Activated CD8-positive, alpha-beta T cell treated with anti-CD3 and anti-CD28 coated beads for 36 hours (primary cell): Measurements from ENCODE around the gene SPSB4. TPM values are rescaled to one million over a fixed set of nuclear protein-coding genes. Genes with fewer than 3 reads are reported as not detected.

ENCODE experiments used
- ATAC-seq: fragments of 200-7000 bp; cut with Tn5 transposase; one replicate; pipeline ENCODE4 v1.10.0; 2021; ENCODE audit warnings: mild to moderate bottlenecking, moderate library complexity
- CTCF ChIA-PET: fragments of 350-600 bp; sonication (Branson Sonifier 250); formaldehyde crosslinking; loops from one replicate; lab custom pipeline; 2021; ENCODE audit warnings: antibody characterized with exemption; lab: Charles Lee
- POLR2A ChIA-PET: fragments of 350-600 bp; sonication (Branson Sonifier 250); formaldehyde crosslinking; loops from one replicate; lab custom pipeline; 2021; ENCODE audit warnings: antibody characterized with exemption; lab: Charles Lee
- DNase-seq: peaks from one replicate; pipeline ENCODE4 v3.0.0-alpha.2; 2020
- H3K27ac Mint-ChIP-seq: one replicate; pipeline ENCODE4 v1.8.0; 2021; ENCODE audit warnings: mild to moderate bottlenecking, mixed read lengths
- H3K27me3 Mint-ChIP-seq: one replicate; pipeline ENCODE4 v1.8.0; 2021; ENCODE audit warnings: mixed read lengths
- H3K36me3 Mint-ChIP-seq: one replicate; pipeline ENCODE4 v1.8.0; 2021; ENCODE audit warnings: low read depth, mixed read lengths
- H3K4me1 Mint-ChIP-seq: one replicate; pipeline ENCODE4 v1.8.0; 2021; ENCODE audit warnings: low read depth, mixed read lengths
- H3K4me3 Mint-ChIP-seq: one replicate; pipeline ENCODE4 v1.8.0; 2021; ENCODE audit warnings: mild to moderate bottlenecking, moderate library complexity, mixed read lengths
- H3K9me3 Mint-ChIP-seq: one replicate; pipeline ENCODE4 v1.8.0; 2021; ENCODE audit warnings: mixed read lengths
- CTCF ChIP-seq: fragments of 200-600 bp; IDR thresholded peaks from one replicate; pipeline ENCODE4 v1.8.0; 2022; ENCODE audit warnings: antibody characterized with exemption, mild to moderate bottlenecking
- intact Hi-C: fragments of 100-400 bp; cut with micrococcal nuclease; formaldehyde crosslinking; loops from one replicate; pipeline ENCODE4 v1.10.0; 2022
- total RNA-seq, 2 experiments: library from RNA; stranded (reverse); gene quantifications; one replicate each; pipeline ENCODE4 v1.2.3, GENCODE V29; 2021

Gene SPSB4
- total RNA-seq, 2 experiments from 2014 or later, result not detected

GRCh38 chr3:141179983-141180382 lies 128.8 kb downstream of the SPSB4 start:
- Mint-ChIP-seq H3K4me3 (no peak overlapping the region), H3K9me3 (peaks cover 8% of the 10 kb centered on the region), H3K4me1 (no peaks in the 10 kb centered on the region), H3K27ac (no peak overlapping the region), H3K36me3 (no peaks in the 10 kb centered on the region), H3K27me3 (no peaks in the 10 kb centered on the region)
- ChIA-PET POLR2A (no interaction called here), CTCF (interaction anchor here (1.7 kb wide), 1 partner anchor 12 kb away, joined by 6 read pairs; no protein-coding TSS in a partner anchor)
- intact Hi-C loops, result no loop called here
- ATAC-seq (no peak), DNase-seq (no peak)
- TF ChIP-seq CTCF, result no peak

GRCh38 chr3:141181196-141181595 lies 130.0 kb downstream of the SPSB4 start:
- Mint-ChIP-seq H3K9me3 (peaks cover 8% of the 10 kb centered on the region), H3K4me3 (no peak overlapping the region), H3K27me3 (no peaks in the 10 kb centered on the region), H3K27ac (no peak overlapping the region), H3K36me3 (no peaks in the 10 kb centered on the region), H3K4me1 (no peaks in the 10 kb centered on the region)
- ChIA-PET POLR2A (no interaction called here), CTCF (interaction anchor here (3.0 kb wide), 1 partner anchor 11 kb away, joined by 11 read pairs; no protein-coding TSS in a partner anchor)
- ATAC-seq (no peak), DNase-seq (no peak)
- intact Hi-C loops, result no loop called here
- no peak for TF ChIP-seq CTCF

GRCh38 chr3:141181819-141182218 lies 130.7 kb downstream of the SPSB4 start:
- CTCF ChIA-PET, result interaction anchor here (3.0 kb wide), 1 partner anchor 10 kb away, joined by 11 read pairs; no protein-coding TSS in a partner anchor
- no peak for DNase-seq
- ATAC-seq, result no peak
- TF ChIP-seq CTCF, result no peak
- Mint-ChIP-seq H3K27ac (no peak overlapping the region), H3K9me3 (peaks cover 8% of the 10 kb centered on the region), H3K4me1 (no peaks in the 10 kb centered on the region), H3K36me3 (no peaks in the 10 kb centered on the region), H3K4me3 (no peak overlapping the region), H3K27me3 (no peaks in the 10 kb centered on the region)
- POLR2A ChIA-PET, result no interaction called here
- intact Hi-C loops, result no loop called here

GRCh38 chr3:141183606-141184005 lies 132.5 kb downstream of the SPSB4 start:
- H3K27me3 Mint-ChIP-seq, result no peaks in the 10 kb centered on the region
- DNase-seq (no peak), ATAC-seq (no peak)
- no peak for TF ChIP-seq CTCF
- intact Hi-C loops, result no loop called here
- no peaks in the 10 kb centered on the region for H3K4me1 Mint-ChIP-seq
- ChIA-PET CTCF (interaction anchor here (1.7 to 3.0 kb wide), 2 partner anchors 8 to 184 kb away, joined by 7 to 11 read pairs; no protein-coding TSS in a partner anchor), POLR2A (no interaction called here)
- H3K9me3 Mint-ChIP-seq, result peaks cover 8% of the 10 kb centered on the region
- H3K36me3 Mint-ChIP-seq, result no peaks in the 10 kb centered on the region
- no peak overlapping the region for H3K4me3 Mint-ChIP-seq
- H3K27ac Mint-ChIP-seq, result no peak overlapping the region

- Mint-ChIP-seq H3K4me3 (no peak overlapping the region), H3K4me1 (no peaks in the 10 kb centered on the region), H3K36me3 (no peaks in the 10 kb centered on the region), H3K27ac (no peak overlapping the region), H3K27me3 (no peaks in the 10 kb centered on the region), H3K9me3 (peaks cover 8% of the 10 kb centered on the region)
- intact Hi-C loops, result no loop called here
- ATAC-seq (no peak), DNase-seq (no peak)
- CTCF ChIA-PET, result interaction anchor here (1.0 to 3.0 kb wide), 4 partner anchors 7 to 286 kb away, joined by 3 to 11 read pairs (median 6); no protein-coding TSS in a partner anchor
- POLR2A ChIA-PET, result no interaction called here
- no peak for TF ChIP-seq CTCF
Measured at GRCh38 chr3:141184430-141184829, 133.3 kb downstream of the SPSB4 start.
